H1 (cell line): ENCODE measurements around the gene TRAF3.

Source experiments
- ATF3 ChIP-seq: IDR thresholded peaks from 2 replicates; pipeline ENCODE4 v1.6.1; 2011; ENCODE audit warnings: low read depth, mild to moderate bottlenecking, low read length; ENCODE audit not compliant: insufficient read depth
- CTCF ChIP-seq, 3 experiments: IDR thresholded peaks; 1 replicate in 2 of 3; 2 replicates in 1 of 3; pipeline versions ENCODE4 v1.5.1 to v1.6.1; 2011; ENCODE audit warnings: low read length in 3 of 3, mild to moderate bottlenecking in 3 of 3, inconsistent platforms in 2 of 3, low read depth in 1 of 3, moderate library complexity in 1 of 3; ENCODE audit not compliant: insufficient read depth in 1 of 3; ENCODE audit errors: control extremely low read depth in 1 of 3
- EZH2 ChIP-seq: fragments of 200-600 bp; sonication (generic); IDR thresholded peaks from 2 replicates; pipeline ENCODE4 v1.7.1; 2012; ENCODE audit warnings: low read depth, mild to moderate bottlenecking, moderate library complexity, low read length, inconsistent platforms; ENCODE audit not compliant: severe bottlenecking
- JUN ChIP-seq: IDR thresholded peaks from 2 replicates; pipeline ENCODE4 v1.6.1; 2011; ENCODE audit warnings: low read depth, mild to moderate bottlenecking, improper control_type of control experiment, low read length
- SIN3A ChIP-seq, 2 experiments: IDR thresholded peaks in 1 of 2; conservative IDR thresholded peaks in 1 of 2; 2 replicates each; pipeline ENCODE4 v1.6.1; 2011 to 2012; ENCODE audit warnings: low read length in 2 of 2, improper control_type of control experiment in 1 of 2, low read depth in 1 of 2, mild to moderate bottlenecking in 1 of 2
- TCF12 ChIP-seq: IDR thresholded peaks from 2 replicates; pipeline ENCODE4 v1.6.1; 2011; ENCODE audit warnings: low read depth, mild to moderate bottlenecking, low read length
- YY1 ChIP-seq: IDR thresholded peaks from 2 replicates; pipeline ENCODE4 v1.6.1; 2011; ENCODE audit warnings: low read depth, mild to moderate bottlenecking, low read length

DNA sequence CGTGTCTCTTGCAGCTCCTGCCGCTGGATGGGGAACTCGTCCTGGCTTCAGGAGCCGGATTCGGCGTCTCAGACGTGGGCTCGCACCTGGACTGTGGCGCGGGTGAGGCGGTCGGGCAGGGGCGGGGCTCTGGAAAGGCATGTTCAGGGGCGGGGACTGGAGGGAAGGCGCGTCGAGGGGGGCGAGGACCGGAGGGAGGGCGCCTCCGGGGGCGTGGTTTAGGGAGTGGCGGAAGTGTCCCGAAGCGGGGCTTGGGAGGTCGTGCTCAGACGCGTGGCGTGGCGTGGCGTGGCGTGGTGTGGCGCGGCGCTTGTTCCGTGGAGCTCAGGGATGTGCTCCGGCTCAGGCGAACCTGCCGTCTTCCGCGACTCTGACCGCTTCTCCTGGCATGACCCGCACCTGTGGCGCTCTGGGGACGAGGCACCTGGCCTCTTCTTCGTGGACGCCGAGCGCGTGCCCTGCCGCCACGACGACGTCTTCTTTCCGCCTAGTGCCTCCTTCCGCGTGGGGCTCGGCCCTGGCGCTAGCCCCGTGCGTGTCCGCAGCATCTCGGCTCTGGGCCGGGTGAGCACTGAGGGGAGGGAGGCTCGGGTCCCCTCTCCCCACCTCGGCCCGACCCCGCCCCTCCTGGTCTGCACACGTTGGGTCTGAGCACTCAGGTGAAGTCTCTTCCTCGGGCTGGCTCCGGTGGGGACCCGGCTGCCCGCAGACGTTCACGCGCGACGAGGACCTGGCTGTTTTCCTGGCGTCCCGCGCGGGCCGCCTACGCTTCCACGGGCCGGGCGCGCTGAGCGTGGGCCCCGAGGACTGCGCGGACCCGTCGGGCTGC lies 151.4 kb downstream of the TRAF3 start:
- TF ChIP-seq ATF3, result no peak
- TF ChIP-seq YY1, result no peak
- TF ChIP-seq JUN, result no peak
- TF ChIP-seq CTCF (IDR thresholded peaks at IDR 0.05; ENCODE audit: control extremely low read depth in 1 of 3, insufficient read depth in 1 of 3, low read depth in 1 of 3, low read length in 3 of 3), result no peak
- TF ChIP-seq TCF12, result no peak
- peak; percentile 88 for TF ChIP-seq EZH2
- TF ChIP-seq SIN3A (conservative IDR thresholded peaks at IDR 0.05 in 1 of 2, IDR thresholded peaks at IDR 0.05 in 1 of 2; ENCODE audit: low read depth in 1 of 2, low read length in 2 of 2), result no peak
